ENCODE results near the gene SEC14L2. TPM values are rescaled to one million over a fixed set of nuclear protein-coding genes. Genes with fewer than 3 reads are reported as not detected.

Gene SEC14L2
- total and polyA plus RNA-seq, 4 donors: 6.5 to 110 (median 49.6) TPM

GRCh38 chr22:30444632-30445437 is 48.0 kb downstream of the SEC14L2 start:
- H3K4me1 ChIP-seq (ENCODE audit: control insufficient read depth in 4 of 4, insufficient read depth in 4 of 4, low read length in 3 of 4): peaks cover 0 to 12% (median 8%) of the 10 kb centered on the region in 4 donors
- WGBS: 19% methylated on average over 11 of the region's 11 CpGs
- no peak overlapping the region for H3K9ac ChIP-seq (ENCODE audit: low read depth in 1 of 2, low read length in 2 of 2)
- H3K36me3 ChIP-seq (ENCODE audit: control insufficient read depth in 4 of 4, insufficient read depth in 3 of 4, low read depth in 1 of 4, low read length in 3 of 4): no peaks in the 10 kb centered on the region
- TF ChIP-seq HNF4A (conservative IDR thresholded peaks at IDR 0.05) (no peak), RXRA (IDR thresholded peaks at IDR 0.05) (peak in 1 of 2 donors; percentile 28), TAF1 (conservative IDR thresholded peaks at IDR 0.05) (no peak), CTCF (IDR thresholded peaks at IDR 0.05; ENCODE audit: low read depth, low read length, missing input control) (peak; percentile 90), GABPA (IDR thresholded peaks at IDR 0.05 in 1 of 2, conservative IDR thresholded peaks at IDR 0.05 in 1 of 2) (no peak), SP1 (IDR thresholded peaks at IDR 0.05) (no peak), EGR1 (IDR thresholded peaks at IDR 0.05; ENCODE audit: low read depth in 2 of 2) (no peak), YY1 (IDR thresholded peaks at IDR 0.05) (peak; percentile 66), RAD21 (IDR thresholded peaks at IDR 0.05) (peak; percentile 93 to 95)
- no peak overlapping the region for H3K4me3 ChIP-seq (ENCODE audit: low read depth in 1 of 3, low read length in 3 of 3)
- H3K9me3 ChIP-seq (ENCODE audit: control insufficient read depth in 4 of 4, low read length in 3 of 4): no peaks in the 10 kb centered on the region
- H3K27ac ChIP-seq (ENCODE audit: low read depth in 1 of 2, low read length in 2 of 2): no peak overlapping the region
- no peaks in the 10 kb centered on the region for H3K27me3 ChIP-seq (ENCODE audit: control insufficient read depth in 4 of 4, insufficient read depth in 4 of 4, low read length in 3 of 4)
- DNase-seq (ENCODE audit: low spot score): peak; percentile 83

GRCh38 chr22:30445438-30446145 is 48.8 kb downstream of the SEC14L2 start:
- no peak for DNase-seq (ENCODE audit: low spot score)
- Histone ChIP-seq H3K36me3 (ENCODE audit: control insufficient read depth in 4 of 4, insufficient read depth in 3 of 4, low read depth in 1 of 4, low read length in 3 of 4) (no peaks in the 10 kb centered on the region), H3K9ac (ENCODE audit: low read depth in 1 of 2, low read length in 2 of 2) (no peak overlapping the region), H3K4me3 (ENCODE audit: low read depth in 1 of 3, low read length in 3 of 3) (no peak overlapping the region), H3K27me3 (ENCODE audit: control insufficient read depth in 4 of 4, insufficient read depth in 4 of 4, low read length in 3 of 4) (no peaks in the 10 kb centered on the region), H3K4me1 (ENCODE audit: control insufficient read depth in 4 of 4, insufficient read depth in 4 of 4, low read length in 3 of 4) (peaks cover 0 to 12% (median 8%) of the 10 kb centered on the region in 4 donors), H3K9me3 (ENCODE audit: control insufficient read depth in 4 of 4, low read length in 3 of 4) (no peaks in the 10 kb centered on the region), H3K27ac (ENCODE audit: low read depth in 1 of 2, low read length in 2 of 2) (no peak overlapping the region)
- 43% methylated on average over 5 of the region's 5 CpGs for WGBS
- TF ChIP-seq FOXA2 (IDR thresholded peaks at IDR 0.05) (peak; percentile 9), TAF1 (conservative IDR thresholded peaks at IDR 0.05) (no peak), ZBTB33 (IDR thresholded peaks at IDR 0.05) (no peak), ATF3 (IDR thresholded peaks at IDR 0.05) (no peak), GABPA (IDR thresholded peaks at IDR 0.05 in 1 of 2, conservative IDR thresholded peaks at IDR 0.05 in 1 of 2) (no peak), RXRA (IDR thresholded peaks at IDR 0.05) (peak in 1 of 2 donors; percentile 10), YY1 (IDR thresholded peaks at IDR 0.05) (no peak), SP1 (IDR thresholded peaks at IDR 0.05) (no peak), JUND (IDR thresholded peaks at IDR 0.05) (peak in 1 of 2 donors; percentile 29), NR2F2 (IDR thresholded peaks at IDR 0.05) (no peak), HNF4A (conservative IDR thresholded peaks at IDR 0.05) (no peak), FOXA1 (IDR thresholded peaks at IDR 0.05) (no peak), CTCF (IDR thresholded peaks at IDR 0.05; ENCODE audit: low read depth, low read length, missing input control) (no peak), MAX (IDR thresholded peaks at IDR 0.05) (no peak), HNF4G (IDR thresholded peaks at IDR 0.05) (no peak), EGR1 (IDR thresholded peaks at IDR 0.05; ENCODE audit: low read depth in 2 of 2) (no peak), RAD21 (IDR thresholded peaks at IDR 0.05) (no peak)
